HL-60 (cell line): ENCODE results near the gene LEUTX.

Experiments
- DNase-seq, 2 experiments: peaks; one replicate each; pipeline ENCODE4 v3.0.0-alpha.2; 2010 to 2020; ENCODE audit warnings: low read depth in 1 of 2, low spot score in 1 of 2
- H3K27ac ChIP-seq: fragments of 250-450 bp; sonication (Bioruptor Pico); replicated peaks from 2 replicates; pipeline ENCODE4 v1.5.1; 2020; ENCODE audit warnings: mild to moderate bottlenecking, moderate library complexity
- H3K27me3 ChIP-seq: fragments of 250-450 bp; sonication (Bioruptor Pico); 2 replicates; pipeline ENCODE4 v1.5.1; 2021; ENCODE audit warnings: mild to moderate bottlenecking, moderate library complexity; ENCODE audit not compliant: insufficient read depth, poor library complexity, severe bottlenecking
- H3K4me3 ChIP-seq: replicated peaks from 2 replicates; pipeline ENCODE4 v1.5.1; 2011; ENCODE audit warnings: mild to moderate bottlenecking, control low read depth, low read length; ENCODE audit not compliant: insufficient read depth
- GABPA ChIP-seq: IDR thresholded peaks from 2 replicates; pipeline ENCODE4 v1.6.1; 2012; ENCODE audit warnings: low read depth
- POLR2AphosphoS5 ChIP-seq: IDR thresholded peaks from 2 replicates; pipeline ENCODE4 v1.6.1; 2012; ENCODE audit warnings: low read depth
- SPI1 ChIP-seq: IDR thresholded peaks from 2 replicates; pipeline ENCODE4 v1.6.1; 2012; ENCODE audit warnings: low read depth, mild to moderate bottlenecking, borderline replicate concordance
- TF ChIP-seq, protein P1 (sequence below): IDR thresholded peaks from 2 replicates; pipeline ENCODE4 v1.6.1; 2012; ENCODE audit warnings: low read depth; ENCODE audit not compliant: insufficient replicate concordance
- TF ChIP-seq, protein P2 (sequence below): IDR thresholded peaks from one replicate; pipeline ENCODE4 v1.5.1; 2011; ENCODE audit warnings: low read length, control low read depth, inconsistent platforms; ENCODE audit not compliant: insufficient read depth

The LEUTX gene

DNA sequence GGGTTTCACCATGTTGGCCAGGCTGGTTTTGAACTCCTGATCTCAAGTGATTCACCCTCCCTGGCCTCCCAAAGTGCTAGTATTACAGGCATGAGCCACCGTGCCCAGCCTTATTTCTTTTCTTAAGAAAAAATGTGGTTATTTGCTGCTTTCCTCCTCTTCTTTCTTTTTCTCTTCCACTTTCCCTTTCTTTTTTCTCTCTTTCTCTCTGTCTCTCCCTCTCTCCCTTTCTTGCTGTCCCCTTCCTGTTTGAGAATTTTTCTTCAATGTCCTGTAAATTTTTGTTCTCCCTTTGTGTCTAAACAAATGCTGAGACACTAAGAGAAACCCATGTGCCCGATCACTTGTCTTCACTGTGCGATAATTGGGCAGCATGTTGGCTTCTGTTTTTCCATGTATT is 2.2 kb downstream of the LEUTX start:
- Histone ChIP-seq H3K27ac (no peak overlapping the region), H3K4me3 (no peak overlapping the region), H3K27me3 (peaks cover 5% of the 10 kb centered on the region)
- DNase-seq = no peak
- TF ChIP-seq, protein P1, sequence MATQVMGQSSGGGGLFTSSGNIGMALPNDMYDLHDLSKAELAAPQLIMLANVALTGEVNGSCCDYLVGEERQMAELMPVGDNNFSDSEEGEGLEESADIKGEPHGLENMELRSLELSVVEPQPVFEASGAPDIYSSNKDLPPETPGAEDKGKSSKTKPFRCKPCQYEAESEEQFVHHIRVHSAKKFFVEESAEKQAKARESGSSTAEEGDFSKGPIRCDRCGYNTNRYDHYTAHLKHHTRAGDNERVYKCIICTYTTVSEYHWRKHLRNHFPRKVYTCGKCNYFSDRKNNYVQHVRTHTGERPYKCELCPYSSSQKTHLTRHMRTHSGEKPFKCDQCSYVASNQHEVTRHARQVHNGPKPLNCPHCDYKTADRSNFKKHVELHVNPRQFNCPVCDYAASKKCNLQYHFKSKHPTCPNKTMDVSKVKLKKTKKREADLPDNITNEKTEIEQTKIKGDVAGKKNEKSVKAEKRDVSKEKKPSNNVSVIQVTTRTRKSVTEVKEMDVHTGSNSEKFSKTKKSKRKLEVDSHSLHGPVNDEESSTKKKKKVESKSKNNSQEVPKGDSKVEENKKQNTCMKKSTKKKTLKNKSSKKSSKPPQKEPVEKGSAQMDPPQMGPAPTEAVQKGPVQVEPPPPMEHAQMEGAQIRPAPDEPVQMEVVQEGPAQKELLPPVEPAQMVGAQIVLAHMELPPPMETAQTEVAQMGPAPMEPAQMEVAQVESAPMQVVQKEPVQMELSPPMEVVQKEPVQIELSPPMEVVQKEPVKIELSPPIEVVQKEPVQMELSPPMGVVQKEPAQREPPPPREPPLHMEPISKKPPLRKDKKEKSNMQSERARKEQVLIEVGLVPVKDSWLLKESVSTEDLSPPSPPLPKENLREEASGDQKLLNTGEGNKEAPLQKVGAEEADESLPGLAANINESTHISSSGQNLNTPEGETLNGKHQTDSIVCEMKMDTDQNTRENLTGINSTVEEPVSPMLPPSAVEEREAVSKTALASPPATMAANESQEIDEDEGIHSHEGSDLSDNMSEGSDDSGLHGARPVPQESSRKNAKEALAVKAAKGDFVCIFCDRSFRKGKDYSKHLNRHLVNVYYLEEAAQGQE = no peak
- no peak for TF ChIP-seq SPI1
- no peak for TF ChIP-seq GABPA
- no peak for TF ChIP-seq POLR2AphosphoS5
- TF ChIP-seq, protein P2, sequence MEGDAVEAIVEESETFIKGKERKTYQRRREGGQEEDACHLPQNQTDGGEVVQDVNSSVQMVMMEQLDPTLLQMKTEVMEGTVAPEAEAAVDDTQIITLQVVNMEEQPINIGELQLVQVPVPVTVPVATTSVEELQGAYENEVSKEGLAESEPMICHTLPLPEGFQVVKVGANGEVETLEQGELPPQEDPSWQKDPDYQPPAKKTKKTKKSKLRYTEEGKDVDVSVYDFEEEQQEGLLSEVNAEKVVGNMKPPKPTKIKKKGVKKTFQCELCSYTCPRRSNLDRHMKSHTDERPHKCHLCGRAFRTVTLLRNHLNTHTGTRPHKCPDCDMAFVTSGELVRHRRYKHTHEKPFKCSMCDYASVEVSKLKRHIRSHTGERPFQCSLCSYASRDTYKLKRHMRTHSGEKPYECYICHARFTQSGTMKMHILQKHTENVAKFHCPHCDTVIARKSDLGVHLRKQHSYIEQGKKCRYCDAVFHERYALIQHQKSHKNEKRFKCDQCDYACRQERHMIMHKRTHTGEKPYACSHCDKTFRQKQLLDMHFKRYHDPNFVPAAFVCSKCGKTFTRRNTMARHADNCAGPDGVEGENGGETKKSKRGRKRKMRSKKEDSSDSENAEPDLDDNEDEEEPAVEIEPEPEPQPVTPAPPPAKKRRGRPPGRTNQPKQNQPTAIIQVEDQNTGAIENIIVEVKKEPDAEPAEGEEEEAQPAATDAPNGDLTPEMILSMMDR = no peak

DNA sequence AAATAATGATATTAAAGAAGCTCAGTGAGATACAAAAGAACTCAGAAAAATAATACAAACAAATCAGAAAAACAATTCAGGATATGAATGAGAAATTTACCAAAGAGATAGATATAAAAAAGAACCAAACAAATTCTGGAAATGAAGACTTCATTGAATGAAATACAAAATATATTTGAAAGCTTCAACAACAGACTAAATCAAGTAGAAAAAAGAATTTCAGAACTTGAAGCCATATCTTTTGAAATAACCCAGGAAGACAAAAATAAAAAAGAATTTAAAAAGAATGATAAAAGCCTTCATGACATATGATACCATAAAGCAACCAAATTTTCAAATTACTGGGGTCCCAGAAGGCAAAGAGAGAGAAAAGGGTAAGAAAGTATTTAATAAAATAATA is 9.6 kb downstream of the LEUTX start:
- TF ChIP-seq, protein P1 = no peak
- TF ChIP-seq, protein P2 = no peak
- TF ChIP-seq SPI1 (no peak), POLR2AphosphoS5 (no peak), GABPA (no peak)
- no peaks in the 10 kb centered on the region for H3K27me3 ChIP-seq
- no peak overlapping the region for H3K4me3 ChIP-seq
- H3K27ac ChIP-seq = no peak overlapping the region
- DNase-seq = no peak

DNA sequence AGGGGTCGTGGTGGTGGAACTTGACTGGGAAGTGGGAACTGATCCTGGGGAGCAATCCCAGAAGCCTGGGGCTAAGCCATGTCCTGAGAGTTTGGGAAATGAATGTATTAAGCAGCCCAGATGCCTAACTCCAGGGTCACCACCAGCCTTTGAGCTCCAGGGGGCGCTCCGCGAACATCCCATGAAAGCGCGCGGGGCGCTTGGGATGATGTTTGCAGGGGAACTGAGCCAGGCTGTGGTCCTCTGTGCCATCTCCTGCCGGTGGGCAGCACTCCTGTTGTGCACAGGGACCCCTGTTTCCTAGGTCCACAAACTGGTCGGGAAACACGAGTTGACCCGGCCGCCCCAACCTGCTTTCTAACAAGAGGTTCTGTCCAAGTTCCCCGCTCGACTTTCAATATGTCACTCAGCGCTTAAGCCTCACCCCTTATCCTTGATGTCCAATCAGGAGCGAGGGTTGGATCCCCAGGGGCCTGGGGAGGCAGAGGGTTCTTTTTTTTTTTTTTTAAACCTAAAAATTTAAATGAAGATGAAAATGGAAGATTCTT is 14.4 kb downstream of the LEUTX start:
- DNase-seq = peak; percentile 25 to 60
- TF ChIP-seq GABPA = no peak
- no peak for TF ChIP-seq POLR2AphosphoS5
- TF ChIP-seq, protein P2 = peak; percentile 95
- peak overlapping the region; percentile 24 for H3K4me3 ChIP-seq
- H3K27ac ChIP-seq = no peak overlapping the region
- H3K27me3 ChIP-seq = no peaks in the 10 kb centered on the region

DNA sequence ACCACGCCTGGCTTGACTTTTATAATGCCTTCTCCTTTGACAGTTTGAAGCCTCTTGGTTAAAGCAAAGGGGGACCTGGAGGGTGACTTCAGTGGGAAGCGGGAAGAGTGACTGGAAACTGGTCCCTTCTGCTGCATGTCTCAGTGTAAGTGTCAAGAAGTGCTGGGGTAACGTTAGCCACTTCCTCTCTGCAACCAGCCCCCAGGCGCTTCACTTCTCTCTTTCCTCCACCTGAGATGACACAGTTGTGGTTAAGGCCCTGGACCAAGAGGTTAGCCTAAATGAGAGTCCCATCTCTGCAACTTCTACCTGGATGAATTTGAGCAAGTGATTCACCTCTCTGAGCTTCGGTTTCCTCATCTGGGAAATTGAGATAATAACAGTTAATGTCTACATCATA is 16.3 kb downstream of the LEUTX start:
- TF ChIP-seq, protein P1 = no peak
- peak; percentile 90 for TF ChIP-seq SPI1
- no peak overlapping the region for H3K4me3 ChIP-seq
- peak in 1 of 2 experiments; percentile 39 for DNase-seq
- peaks cover 2% of the 10 kb centered on the region for H3K27me3 ChIP-seq
- no peak overlapping the region for H3K27ac ChIP-seq
